ENCODE results near the gene ZNF585A.

DNA sequence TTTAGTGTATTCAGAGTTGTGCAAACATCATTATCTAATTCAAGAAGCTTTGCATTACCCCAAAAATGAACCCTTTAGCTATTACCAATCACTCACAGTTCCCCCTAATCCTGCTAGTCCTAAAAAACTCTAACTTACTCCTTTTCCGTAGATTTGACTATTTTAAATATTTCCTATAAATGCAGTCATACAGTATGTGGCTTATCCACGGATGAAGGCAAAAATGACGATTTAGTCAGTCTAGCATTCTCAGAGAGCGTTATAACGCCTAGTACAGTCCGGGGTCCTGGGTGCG lies 44.9 kb upstream of the ZNF585A start:
- TF ChIP-seq POLR2A (IDR thresholded peaks at IDR 0.05): no peak
- TF ChIP-seq, protein P1, sequence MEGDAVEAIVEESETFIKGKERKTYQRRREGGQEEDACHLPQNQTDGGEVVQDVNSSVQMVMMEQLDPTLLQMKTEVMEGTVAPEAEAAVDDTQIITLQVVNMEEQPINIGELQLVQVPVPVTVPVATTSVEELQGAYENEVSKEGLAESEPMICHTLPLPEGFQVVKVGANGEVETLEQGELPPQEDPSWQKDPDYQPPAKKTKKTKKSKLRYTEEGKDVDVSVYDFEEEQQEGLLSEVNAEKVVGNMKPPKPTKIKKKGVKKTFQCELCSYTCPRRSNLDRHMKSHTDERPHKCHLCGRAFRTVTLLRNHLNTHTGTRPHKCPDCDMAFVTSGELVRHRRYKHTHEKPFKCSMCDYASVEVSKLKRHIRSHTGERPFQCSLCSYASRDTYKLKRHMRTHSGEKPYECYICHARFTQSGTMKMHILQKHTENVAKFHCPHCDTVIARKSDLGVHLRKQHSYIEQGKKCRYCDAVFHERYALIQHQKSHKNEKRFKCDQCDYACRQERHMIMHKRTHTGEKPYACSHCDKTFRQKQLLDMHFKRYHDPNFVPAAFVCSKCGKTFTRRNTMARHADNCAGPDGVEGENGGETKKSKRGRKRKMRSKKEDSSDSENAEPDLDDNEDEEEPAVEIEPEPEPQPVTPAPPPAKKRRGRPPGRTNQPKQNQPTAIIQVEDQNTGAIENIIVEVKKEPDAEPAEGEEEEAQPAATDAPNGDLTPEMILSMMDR (IDR thresholded peaks at IDR 0.05): no peak
